HepG2 (cell line): ENCODE data around the gene EFCAB8. TPM values are rescaled to one million over a fixed set of nuclear protein-coding genes. Genes with fewer than 3 reads are reported as not detected.

Source experiments
- ATAC-seq: fragments of 200-7000 bp; cut with Tn5 transposase; 3 replicates; pipeline ENCODE4 v1.9.1; 2020; ENCODE audit warnings: mild to moderate bottlenecking, moderate library complexity
- BruUV-seq: library from RNA; stranded (reverse); fragments of 400-500 nt; replicated peaks from 2 replicates; lab custom pipeline; 2021; lab: Mats Ljungman, UMichigan
- CTCF ChIA-PET: fragments of 300-600 bp; formaldehyde crosslinking; extraction: SDS; loops from one replicate; lab custom pipeline; 2021; ENCODE audit warnings: low total read pairs, inconsistent platforms, low intra/inter-chr PET ratio; lab: Yijun Ruan, JAX
- POLR2A ChIA-PET: fragments of 350-600 bp; sonication (Branson Sonifier 250); formaldehyde crosslinking; loops from one replicate; lab custom pipeline; 2020; ENCODE audit warnings: antibody characterized with exemption, inconsistent platforms; lab: Yijun Ruan, JAX
- DNase-seq: peaks from one replicate; pipeline ENCODE4 v3.0.0-alpha.2; 2015; ENCODE audit warnings: low spot score
- FAIRE-seq: peaks from 3 replicates; lab custom pipeline; 2011; peaks lifted over from hg19 to GRCh38; lab: Jason Lieb, UNC
- H2AFZ ChIP-seq: one replicate; pipeline ENCODE4 v1.6.1; 2011; ENCODE audit warnings: low read length, inconsistent platforms
- H3K27ac ChIP-seq: fragments of 300-600 bp; 3 replicates; pipeline ENCODE4 v1.8.0; 2011; ENCODE audit warnings: mixed run types, mild to moderate bottlenecking, mixed read lengths, low read length, inconsistent platforms; ENCODE audit not compliant: insufficient read depth; ENCODE audit errors: extremely low read length
- H3K27me3 ChIP-seq, 2 experiments: fragments of 200-600 bp in 1 of 2; 2 replicates in 1 of 2; 3 replicates in 1 of 2; pipeline versions ENCODE4 v1.6.0 to v1.8.0; 2011; ENCODE audit warnings: low read length in 2 of 2, mild to moderate bottlenecking in 2 of 2, moderate library complexity in 2 of 2, inconsistent platforms in 1 of 2; ENCODE audit not compliant: insufficient read depth in 2 of 2, control insufficient read depth in 1 of 2
- H3K36me3 ChIP-seq, 2 experiments: fragments of 200-600 bp in 1 of 2; replicated peaks in 1 of 2; 2 replicates in 1 of 2; 3 replicates in 1 of 2; pipeline versions ENCODE4 v1.5.1 to v1.8.0; 2011; ENCODE audit warnings: low read length in 2 of 2, inconsistent platforms in 1 of 2; ENCODE audit not compliant: insufficient read depth in 2 of 2, control insufficient read depth in 1 of 2
- H3K4me1 ChIP-seq: 2 replicates; pipeline ENCODE4 v1.5.1; 2012; ENCODE audit warnings: low read length, inconsistent platforms; ENCODE audit not compliant: insufficient read depth
- H3K4me2 ChIP-seq: 2 replicates; pipeline ENCODE4 v1.6.0; 2011; ENCODE audit warnings: low read depth, low read length, inconsistent platforms
- H3K4me3 ChIP-seq, 3 experiments: fragments of 200-600 bp in 1 of 3; sonication (generic), shearing (Covaris generic) in 1 of 3; replicated peaks in 1 of 3; 2 replicates each; pipeline ENCODE4 v1.5.1; 2011 to 2016; ENCODE audit warnings: low read length in 3 of 3, inconsistent platforms in 2 of 3, low read depth in 2 of 3, mild to moderate bottlenecking in 2 of 3, control low read depth in 1 of 3, mixed read lengths in 1 of 3; ENCODE audit not compliant: insufficient read depth in 1 of 3
- H3K79me2 ChIP-seq: one replicate; pipeline ENCODE4 v1.6.1; 2011; ENCODE audit warnings: low read length, inconsistent platforms; ENCODE audit not compliant: insufficient read depth
- H3K9ac ChIP-seq: 2 replicates; pipeline ENCODE4 v1.6.0; 2011; ENCODE audit warnings: mild to moderate bottlenecking, low read depth, low read length, inconsistent platforms; ENCODE audit not compliant: insufficient read depth
- H3K9me3 ChIP-seq: 2 replicates; pipeline ENCODE4 v1.5.1; 2012; ENCODE audit warnings: mild to moderate bottlenecking, low read length
- H4K20me1 ChIP-seq: 2 replicates; pipeline ENCODE4 v1.6.0; 2011; ENCODE audit warnings: inconsistent platforms, mild to moderate bottlenecking, low read length, moderate library complexity; ENCODE audit not compliant: insufficient read depth
- FOSL1 ChIP-seq: sonication (generic); formaldehyde crosslinking; IDR thresholded peaks from 2 replicates; pipeline ENCODE4 v1.9.0; 2021; ENCODE audit warnings: missing genetic modification reagents, borderline replicate concordance
- GZF1 ChIP-seq: sonication (generic); formaldehyde crosslinking; IDR thresholded peaks from 2 replicates; pipeline ENCODE4 v1.5.1; 2020; ENCODE audit warnings: mild to moderate bottlenecking, missing genetic modification reagents
- PBX2 ChIP-seq: IDR thresholded peaks from 2 replicates; pipeline ENCODE4 v1.6.1; 2016; ENCODE audit warnings: control low read depth
- SIX4 ChIP-seq: sonication (generic); formaldehyde crosslinking; IDR thresholded peaks from 2 replicates; pipeline ENCODE4 v1.4.0; 2020; ENCODE audit warnings: missing genetic modification reagents
- SOX13 ChIP-seq, 3 experiments: fragments of 450-650 bp in 1 of 3; sonication (generic) in 1 of 3; formaldehyde crosslinking in 1 of 3; IDR thresholded peaks in 2 of 3; conservative IDR thresholded peaks in 1 of 3; 2 replicates each; pipeline versions ENCODE4 v1.5.0 to v1.6.1; 2016 to 2020; ENCODE audit warnings: antibody characterized with exemption in 1 of 3, mild to moderate bottlenecking in 1 of 3, missing compliant biosample characterization in 1 of 3, missing genetic modification reagents in 1 of 3, moderate library complexity in 1 of 3
- ZBTB20 ChIP-seq: sonication (generic); formaldehyde crosslinking; IDR thresholded peaks from 2 replicates; pipeline ENCODE4 v1.8.1; 2023; ENCODE audit warnings: missing genetic modification reagents, low read depth, mild to moderate bottlenecking, borderline replicate concordance
- ZMYM3 ChIP-seq: sonication (generic); formaldehyde crosslinking; IDR thresholded peaks from 2 replicates; pipeline ENCODE4 v1.5.1; 2020; ENCODE audit warnings: mild to moderate bottlenecking, missing genetic modification reagents
- ZNF614 ChIP-seq: IDR thresholded peaks from 2 replicates; pipeline ENCODE4 v1.6.1; 2018; ENCODE audit warnings: missing biosample characterization, missing genetic modification reagents, inconsistent platforms, borderline replicate concordance
- ZNF709 ChIP-seq: sonication (generic); formaldehyde crosslinking; IDR thresholded peaks from 2 replicates; pipeline ENCODE4 v1.5.0; 2020; ENCODE audit warnings: mild to moderate bottlenecking, missing genetic modification reagents
- WGBS: methylation state at CpG from one replicate; pipeline ENCODE4 v1.1.6; 2017; ENCODE audit warnings: low lambda C conversion rate; 5-methylcytosine and 5-hydroxymethylcytosine counted together
- in situ Hi-C: cut with HindIII; loops from 2 replicates; pipeline ENCODE4 v1.10.0; 2017; ENCODE audit warnings: low pct_unique_long_range_greater_than_20kb; ENCODE audit not compliant: extremely low pct_ligation_motif_present
- intact Hi-C: fragments of 100-400 bp; cut with micrococcal nuclease; formaldehyde crosslinking; loops from one replicate; pipeline ENCODE4 v1.10.0; 2022; ENCODE audit not compliant: unreplicated experiment
- polyA plus RNA-seq, 8 experiments: library from polyadenylated mRNA; depleted of rRNA in 3 of 8; stranded (reverse) in 7 of 8; unstranded in 1 of 8; fragments of >200 nt; fragmentation: Illumina TruSeq in 4 of 8; extraction: Trizol in 4 of 8; gene quantifications; 2 replicates each; pipeline versions ENCODE4 v1.2.1 to v1.2.3, GENCODE V29; 2011 to 2016; ENCODE audit warnings: low read depth in 4 of 8, missing spikeins in 1 of 8, mixed read lengths in 1 of 8; ENCODE audit not compliant: insufficient read depth in 1 of 8
- total RNA-seq, 5 experiments: library from RNA; depleted of rRNA; stranded (reverse); fragments of >200 nt; fragmentation: Illumina TruSeq; extraction: Trizol; gene quantifications; 2 replicates each; pipeline ENCODE4 v1.2.3, GENCODE V29; 2016; ENCODE audit warnings: low read depth in 1 of 5
- TF ChIP-seq, protein P1 (sequence below): sonication (generic); formaldehyde crosslinking; IDR thresholded peaks from 2 replicates; pipeline ENCODE4 v1.4.0; 2020; ENCODE audit warnings: mild to moderate bottlenecking, missing genetic modification reagents
- TF ChIP-seq, protein P2 (sequence below): sonication (generic); formaldehyde crosslinking; IDR thresholded peaks from 2 replicates; pipeline ENCODE4 v1.4.0; 2020; ENCODE audit warnings: missing genetic modification reagents, borderline replicate concordance

The EFCAB8 gene
- total and polyA plus RNA-seq, 2 of the 13 experiments (the other 11 are each of a cell fraction or from before 2014, with no cell fraction given), result 0.15 to 0.22 TPM

GRCh38 chr20:32841632-32842031 is 17.1 kb upstream of the EFCAB8 start:
- no peak for DNase-seq
- CTCF ChIA-PET, result no interaction called here
- no TSS peak for BruUV-seq
- H2AFZ ChIP-seq, result no peak overlapping the region
- intact Hi-C loops, result loop anchor here (2.0 kb wide), 1 partner anchor 21 kb away; no protein-coding TSS in a partner anchor
- 96% methylated on average over 2 of the region's 2 CpGs for WGBS
- H3K9me3 ChIP-seq, result no peaks in the 10 kb centered on the region
- no peak overlapping the region for H3K4me3 ChIP-seq
- H3K9ac ChIP-seq, result no peak overlapping the region
- TF ChIP-seq ZNF614 (CRISPR knock-in tag) (no peak), ZBTB20 (CRISPR knock-in tag) (no peak), SIX4 (CRISPR knock-in tag) (no peak), SOX13 (IDR thresholded peaks at IDR 0.05) (no peak), SOX13 (CRISPR knock-in tag; conservative IDR thresholded peaks at IDR 0.05 in 1 of 2, IDR thresholded peaks at IDR 0.05 in 1 of 2) (no peak), ZNF709 (no peak)
- no peak overlapping the region for H3K4me2 ChIP-seq
- FAIRE-seq, result no peak
- no peaks in the 10 kb centered on the region for H3K27me3 ChIP-seq
- in situ Hi-C loops, result no loop called here
- H4K20me1 ChIP-seq, result peaks cover 12% of the 10 kb centered on the region
- H3K4me1 ChIP-seq, result peaks cover 9% of the 10 kb centered on the region
- no peak for ATAC-seq
- H3K36me3 ChIP-seq, result peaks cover 48 to 83% of the 10 kb centered on the region in 2 experiments
- no peak overlapping the region for H3K27ac ChIP-seq
- POLR2A ChIA-PET, result interaction anchor here (0.5 kb wide), 1 partner anchor 155 kb away, joined by 3 read pairs; no protein-coding TSS in a partner anchor
- H3K79me2 ChIP-seq, result peaks cover 22% of the 10 kb centered on the region

DNA sequence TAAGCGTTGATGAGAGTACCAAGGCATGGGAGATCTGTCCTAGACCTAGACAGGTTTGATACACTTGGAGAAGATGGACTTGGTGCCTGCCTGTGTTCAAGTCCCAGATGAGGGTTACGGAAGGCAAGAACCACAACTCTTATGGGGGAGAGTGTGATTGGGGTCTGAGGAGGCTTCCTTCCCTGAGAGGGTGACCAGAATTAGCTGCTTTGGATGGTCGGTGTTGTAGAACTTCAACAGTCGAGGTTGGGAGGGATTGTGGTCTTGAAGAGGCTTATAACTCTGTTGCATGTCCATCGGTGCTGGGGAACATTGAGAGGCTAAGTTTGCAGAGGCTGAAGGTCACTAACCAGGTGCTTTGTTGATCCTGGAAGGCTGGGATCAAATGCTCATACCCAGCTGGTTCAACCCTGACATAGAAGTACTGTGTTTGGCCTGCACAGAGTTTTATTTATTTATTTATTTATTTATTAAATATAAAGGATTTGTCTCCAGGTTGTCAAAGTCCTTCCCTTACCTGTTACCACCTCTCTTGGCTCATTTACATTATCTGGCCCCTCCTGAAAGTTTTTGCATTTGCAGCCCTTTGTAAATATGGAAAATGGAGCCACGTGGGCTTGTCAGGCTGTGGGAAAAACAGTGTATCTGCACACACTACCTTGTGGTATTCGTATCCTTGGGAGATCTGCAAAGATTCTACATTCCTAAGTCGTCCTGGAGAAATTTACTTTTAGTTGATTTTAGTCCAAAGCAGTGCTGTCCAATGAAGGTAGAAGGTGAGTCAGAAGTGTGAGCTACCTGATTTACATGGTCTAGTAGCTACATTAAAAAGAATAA is 15.8 kb upstream of the EFCAB8 start:
- ChIA-PET CTCF (no interaction called here), POLR2A (interaction anchor here (0.7 kb wide), 1 partner anchor 22 kb away, joined by 3 read pairs; no protein-coding TSS in a partner anchor)
- ATAC-seq (peak; percentile 67), FAIRE-seq (peak; percentile 51), DNase-seq (peak; percentile 40)
- peak overlapping the region; percentile 17 for H3K27ac ChIP-seq
- H3K9me3 ChIP-seq, result no peaks in the 10 kb centered on the region
- H3K9ac ChIP-seq, result no peak overlapping the region
- H3K27me3 ChIP-seq, result no peaks in the 10 kb centered on the region
- in situ Hi-C loops, result no loop called here
- intact Hi-C loops, result no loop called here
- H4K20me1 ChIP-seq, result peaks cover 12% of the 10 kb centered on the region
- H3K4me1 ChIP-seq, result peaks cover 9% of the 10 kb centered on the region
- 86% methylated on average over 8 of the region's 8 CpGs for WGBS
- H3K4me2 ChIP-seq, result no peak overlapping the region; the same call in 1 of the 2 replicates
- no peak overlapping the region for H2AFZ ChIP-seq
- H3K36me3 ChIP-seq, result peaks cover 50 to 85% of the 10 kb centered on the region in 2 experiments
- H3K79me2 ChIP-seq, result peaks cover 20% of the 10 kb centered on the region
- H3K4me3 ChIP-seq, result no peak overlapping the region
- no TSS peak for BruUV-seq
- no peak for TF ChIP-seq FOSL1 (CRISPR knock-in tag)
- TF ChIP-seq ZMYM3 (CRISPR knock-in tag), result 0 out of 2 replicates have a peak, but pooled peaks have one; percentile 27
- no peak for TF ChIP-seq GZF1 (CRISPR knock-in tag)
- TF ChIP-seq, protein P1, sequence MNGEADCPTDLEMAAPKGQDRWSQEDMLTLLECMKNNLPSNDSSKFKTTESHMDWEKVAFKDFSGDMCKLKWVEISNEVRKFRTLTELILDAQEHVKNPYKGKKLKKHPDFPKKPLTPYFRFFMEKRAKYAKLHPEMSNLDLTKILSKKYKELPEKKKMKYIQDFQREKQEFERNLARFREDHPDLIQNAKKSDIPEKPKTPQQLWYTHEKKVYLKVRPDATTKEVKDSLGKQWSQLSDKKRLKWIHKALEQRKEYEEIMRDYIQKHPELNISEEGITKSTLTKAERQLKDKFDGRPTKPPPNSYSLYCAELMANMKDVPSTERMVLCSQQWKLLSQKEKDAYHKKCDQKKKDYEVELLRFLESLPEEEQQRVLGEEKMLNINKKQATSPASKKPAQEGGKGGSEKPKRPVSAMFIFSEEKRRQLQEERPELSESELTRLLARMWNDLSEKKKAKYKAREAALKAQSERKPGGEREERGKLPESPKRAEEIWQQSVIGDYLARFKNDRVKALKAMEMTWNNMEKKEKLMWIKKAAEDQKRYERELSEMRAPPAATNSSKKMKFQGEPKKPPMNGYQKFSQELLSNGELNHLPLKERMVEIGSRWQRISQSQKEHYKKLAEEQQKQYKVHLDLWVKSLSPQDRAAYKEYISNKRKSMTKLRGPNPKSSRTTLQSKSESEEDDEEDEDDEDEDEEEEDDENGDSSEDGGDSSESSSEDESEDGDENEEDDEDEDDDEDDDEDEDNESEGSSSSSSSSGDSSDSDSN (CRISPR knock-in tag), result 0 out of 2 replicates have a peak, but pooled peaks have one; percentile 40
- TF ChIP-seq, protein P2, sequence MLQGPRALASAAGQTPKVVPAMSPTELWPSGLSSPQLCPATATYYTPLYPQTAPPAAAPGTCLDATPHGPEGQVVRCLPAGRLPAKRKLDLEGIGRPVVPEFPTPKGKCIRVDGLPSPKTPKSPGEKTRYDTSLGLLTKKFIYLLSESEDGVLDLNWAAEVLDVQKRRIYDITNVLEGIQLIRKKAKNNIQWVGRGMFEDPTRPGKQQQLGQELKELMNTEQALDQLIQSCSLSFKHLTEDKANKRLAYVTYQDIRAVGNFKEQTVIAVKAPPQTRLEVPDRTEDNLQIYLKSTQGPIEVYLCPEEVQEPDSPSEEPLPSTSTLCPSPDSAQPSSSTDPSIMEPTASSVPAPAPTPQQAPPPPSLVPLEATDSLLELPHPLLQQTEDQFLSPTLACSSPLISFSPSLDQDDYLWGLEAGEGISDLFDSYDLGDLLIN, result 0 out of 2 replicates have a peak, but pooled peaks have one; percentile 28
- TF ChIP-seq PBX2 (CRISPR knock-in tag), result no peak
